H1 (cell line): ENCODE data around the gene SSRP1. TPM values are rescaled to one million over a fixed set of nuclear protein-coding genes. Genes with fewer than 3 reads are reported as not detected.

Source experiments
- ATF2 ChIP-seq: IDR thresholded peaks from 2 replicates; pipeline ENCODE4 v1.6.1; 2012; ENCODE audit warnings: low read length, inconsistent platforms
- CBX8 ChIP-seq: fragments of 300-800, 300-1000 bp; sonication (generic); IDR thresholded peaks from 2 replicates; pipeline ENCODE4 v1.7.1; 2016; ENCODE audit warnings: low read depth, low read length, borderline replicate concordance
- CHD7 ChIP-seq: fragments of 300-600 bp; sonication (generic); IDR thresholded peaks from 2 replicates; pipeline ENCODE4 v1.7.1; 2012; ENCODE audit warnings: low read length, moderate library complexity, mild to moderate bottlenecking, inconsistent platforms; ENCODE audit not compliant: insufficient replicate concordance
- EP300 ChIP-seq, 2 experiments: IDR thresholded peaks; 1 replicate in 1 of 2; 2 replicates in 1 of 2; pipeline ENCODE4 v1.6.1; 2011 to 2012; ENCODE audit warnings: low read depth in 2 of 2, low read length in 2 of 2, mild to moderate bottlenecking in 2 of 2, borderline replicate concordance in 1 of 2, inconsistent platforms in 1 of 2, moderate library complexity in 1 of 2
- MAX ChIP-seq: IDR thresholded peaks from 2 replicates; pipeline ENCODE4 v1.6.1; 2012; ENCODE audit warnings: inconsistent platforms
- NANOG ChIP-seq: IDR thresholded peaks from 2 replicates; pipeline ENCODE4 v1.6.1; 2011; ENCODE audit warnings: low read length, low read depth, mild to moderate bottlenecking, inconsistent platforms; ENCODE audit not compliant: insufficient read depth, poor library complexity, severe bottlenecking
- SIX5 ChIP-seq: IDR thresholded peaks from 2 replicates; pipeline ENCODE4 v1.6.1; 2011; ENCODE audit warnings: mild to moderate bottlenecking, low read depth, low read length
- SRF ChIP-seq: IDR thresholded peaks from 2 replicates; pipeline ENCODE4 v1.6.1; 2011; ENCODE audit warnings: mild to moderate bottlenecking, low read depth, low read length, moderate library complexity
- SUZ12 ChIP-seq: fragments of 200-600 bp; sonication (generic); IDR thresholded peaks from 2 replicates; pipeline ENCODE4 v1.6.1; 2012; ENCODE audit warnings: mild to moderate bottlenecking, inconsistent platforms, low read length, moderate library complexity, mixed read lengths
- polyA plus RNA-seq, 7 experiments: library from polyadenylated mRNA; depleted of rRNA in 3 of 7; stranded (reverse) in 5 of 7; unstranded in 2 of 7; fragments of >200 nt in 5 of 7; fragments of 200-250 nt in 2 of 7; gene quantifications; 1 replicate in 5 of 7; 2 replicates in 1 of 7; 4 replicates in 1 of 7; pipeline versions ENCODE4 v1.2.1 to v1.2.3, GENCODE V29; 2011 to 2013; ENCODE audit warnings: missing spikeins in 2 of 7, mixed read lengths in 2 of 7
- total RNA-seq: library from RNA; stranded (reverse); fragmentation: NEBNext Ultra II Directional; extraction: Animal tissue kit (Norgen Biotek cat#: 25700); gene quantifications from 2 replicates; pipeline ENCODE4 v1.2.1, GENCODE V29; 2021

Gene SSRP1
- total and polyA plus RNA-seq, 2 of the 8 experiments (the other 6 are each of a cell fraction or from before 2014, with no cell fraction given): 259 to 281 TPM

GRCh38 chr11:57356268-57356667 lies 20.6 kb upstream of the SSRP1 start (continued):
- TF ChIP-seq CHD7 (no peak), ATF2 (no peak), CBX8 (no peak), NANOG (no peak), EP300 (IDR thresholded peaks at IDR 0.05; ENCODE audit: borderline replicate concordance in 1 of 2, low read depth in 2 of 2, low read length in 2 of 2) (no peak), SRF (no peak), MAX (no peak), SUZ12 (no peak), SIX5 (no peak)
